ENCODE results near the gene MTFR2.
A peak's percentile ranks its signal among the peaks of the same experiment; 100 is the strongest.

The MTFR2 gene

DNA sequence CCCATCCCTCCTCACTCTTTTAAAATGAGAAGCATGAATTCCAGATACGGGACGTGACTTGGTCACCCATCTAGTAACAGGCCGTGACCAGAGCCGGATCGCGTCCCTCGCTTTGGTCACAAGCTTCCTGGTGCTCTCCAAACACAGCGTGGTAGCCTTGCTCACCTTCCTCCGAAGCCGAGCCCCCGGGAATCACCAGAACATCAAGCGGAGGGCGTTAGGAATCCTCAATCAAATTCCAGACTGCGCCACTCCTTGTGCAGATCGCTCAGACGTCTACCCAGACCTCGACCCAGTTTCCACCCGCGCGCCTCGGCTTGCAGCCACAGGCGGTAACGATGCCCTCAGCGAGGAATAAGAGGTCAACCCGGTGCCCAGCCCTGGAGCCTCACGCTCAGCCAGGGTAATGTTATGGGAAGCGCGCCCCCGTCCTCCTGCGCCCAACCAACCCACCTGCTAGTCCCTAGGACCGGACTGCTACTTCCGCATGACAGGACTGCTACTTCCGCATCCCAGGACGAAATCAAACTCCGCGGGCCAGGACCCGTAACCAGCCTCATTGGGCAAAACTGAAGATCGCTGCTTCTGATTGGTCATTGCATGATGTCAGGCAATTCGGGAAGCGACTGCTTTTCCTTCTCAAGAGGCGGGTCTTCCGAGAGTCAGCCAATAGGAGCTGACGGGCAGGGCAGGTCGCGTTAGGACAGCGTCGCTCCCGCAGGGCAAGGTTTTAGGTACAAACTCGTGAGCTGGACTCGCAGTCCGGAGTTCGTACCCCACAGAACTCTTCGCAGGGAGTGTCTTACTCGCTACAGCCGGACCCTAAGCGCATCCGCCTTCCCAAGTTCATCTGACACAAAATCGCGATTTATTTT, at the start of gene MTFR2:
MTFR2 (minus strand) TSS at position 501 of the 875 bp plus-strand sequence. CDS start 1,212 bp downstream, outside the sequence.
- peak; percentile 82 to 94 for DNase-seq

DNA sequence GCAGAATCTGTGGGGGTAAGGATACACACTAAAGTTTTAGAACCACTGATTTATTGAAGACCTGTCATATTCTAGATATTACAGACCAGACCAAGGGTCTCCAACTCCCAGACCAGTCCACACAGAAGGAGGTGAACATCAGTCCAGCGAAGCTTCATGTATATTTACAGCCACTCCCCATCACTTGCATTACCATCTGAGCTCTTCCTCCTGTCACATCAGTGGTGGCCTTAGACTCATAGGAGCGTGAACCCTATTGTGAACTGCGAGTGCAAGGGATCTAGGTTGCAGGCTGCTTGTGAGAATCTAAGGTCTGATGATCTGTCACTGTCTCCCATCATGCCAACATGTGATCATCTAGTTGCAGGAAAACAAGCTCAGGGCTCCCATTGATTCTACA, 44.5 kb upstream of the MTFR2 start:
- DNase-seq: no peak

DNA sequence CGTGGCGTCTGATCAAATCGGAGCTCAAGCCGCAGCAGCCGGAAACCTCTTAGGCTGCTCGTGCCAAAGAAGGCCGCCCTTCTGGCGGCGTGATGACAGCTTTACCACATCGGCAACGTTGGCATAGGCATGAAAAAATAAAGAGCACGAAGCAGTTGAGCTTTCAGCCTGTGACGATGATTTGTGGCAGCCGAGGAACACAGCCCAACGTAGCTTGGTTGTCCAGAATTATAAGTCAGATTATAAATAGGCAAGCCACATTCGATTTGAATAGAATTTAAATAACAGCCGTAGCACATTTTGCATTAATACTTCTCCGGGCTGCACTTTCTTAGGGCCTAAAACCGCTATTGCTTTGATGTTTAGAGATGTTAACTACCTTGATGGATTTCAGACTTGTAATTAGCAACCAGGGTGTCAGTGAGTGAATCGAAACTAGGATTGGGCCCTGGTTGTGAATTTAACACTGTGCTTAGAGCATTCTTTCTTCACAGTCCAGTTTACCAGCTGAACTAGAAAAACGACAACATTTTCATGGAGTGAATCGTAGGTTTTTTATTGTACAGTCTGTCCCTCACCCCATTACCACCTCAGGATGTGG, 40.4 kb upstream of the MTFR2 start:
- DNase-seq: peak in 1 of 2 experiments; percentile 79

DNA sequence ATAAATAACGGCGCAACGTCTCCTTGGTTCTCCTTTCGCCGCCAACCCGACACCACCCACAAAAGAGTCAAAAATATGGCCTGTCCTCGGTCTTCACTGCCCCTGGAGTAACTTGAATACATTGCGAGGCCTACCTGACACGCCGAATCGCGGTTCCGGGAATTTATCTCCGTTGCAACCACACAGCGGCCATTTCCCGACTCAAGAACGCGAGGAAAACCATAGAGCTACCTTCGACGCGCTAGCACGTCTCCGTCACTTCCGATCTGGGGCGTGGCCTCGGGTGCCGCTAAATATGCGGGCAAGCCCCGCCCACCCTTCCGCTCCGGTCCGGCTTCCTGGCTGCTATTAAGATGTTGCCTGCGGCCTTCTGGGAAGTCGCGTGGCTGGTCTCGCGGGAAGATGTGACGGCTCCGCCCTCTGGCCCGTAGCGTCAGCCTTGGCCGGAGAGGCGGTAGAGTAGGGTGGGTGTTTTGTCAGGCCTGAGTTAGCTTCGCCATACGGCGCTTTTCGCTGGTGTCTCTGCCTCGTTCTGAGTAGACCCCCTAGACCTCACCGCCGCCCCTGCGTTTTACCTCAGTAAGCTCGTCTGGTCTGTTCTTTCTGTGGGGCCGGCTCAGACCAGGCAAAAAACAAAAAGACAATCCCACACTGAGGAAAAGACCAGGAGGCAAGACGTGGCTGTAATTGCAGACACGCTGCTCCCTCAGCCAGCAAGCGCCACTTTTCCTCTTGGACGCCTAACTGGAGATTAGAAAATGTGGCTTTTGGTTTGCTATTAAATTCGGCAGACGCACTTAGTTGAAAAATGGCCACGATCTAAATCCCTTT, 39.7 kb upstream of the MTFR2 start, which contains the start of gene BCLAF1:
BCLAF1 (minus strand) TSS at position 268 of the 831 bp plus-strand sequence. CDS start 9,980 bp downstream, outside the sequence.
- peak; percentile 96 to 97 for DNase-seq

DNA sequence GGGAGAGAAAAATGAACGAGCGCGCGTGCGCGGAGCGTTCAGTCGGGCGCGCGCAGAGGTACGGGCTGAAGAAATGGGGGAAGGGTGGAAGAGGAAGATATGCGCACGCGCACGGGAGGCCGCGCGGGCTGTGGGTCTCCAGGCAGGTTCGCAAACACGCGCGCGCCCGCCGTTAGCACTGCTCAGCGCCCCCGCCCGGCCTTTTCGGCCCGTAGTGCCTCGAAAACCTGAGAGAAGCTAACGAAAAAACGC, 39.1 kb upstream of the MTFR2 start:
- peak; percentile 69 to 73 for DNase-seq

DNA sequence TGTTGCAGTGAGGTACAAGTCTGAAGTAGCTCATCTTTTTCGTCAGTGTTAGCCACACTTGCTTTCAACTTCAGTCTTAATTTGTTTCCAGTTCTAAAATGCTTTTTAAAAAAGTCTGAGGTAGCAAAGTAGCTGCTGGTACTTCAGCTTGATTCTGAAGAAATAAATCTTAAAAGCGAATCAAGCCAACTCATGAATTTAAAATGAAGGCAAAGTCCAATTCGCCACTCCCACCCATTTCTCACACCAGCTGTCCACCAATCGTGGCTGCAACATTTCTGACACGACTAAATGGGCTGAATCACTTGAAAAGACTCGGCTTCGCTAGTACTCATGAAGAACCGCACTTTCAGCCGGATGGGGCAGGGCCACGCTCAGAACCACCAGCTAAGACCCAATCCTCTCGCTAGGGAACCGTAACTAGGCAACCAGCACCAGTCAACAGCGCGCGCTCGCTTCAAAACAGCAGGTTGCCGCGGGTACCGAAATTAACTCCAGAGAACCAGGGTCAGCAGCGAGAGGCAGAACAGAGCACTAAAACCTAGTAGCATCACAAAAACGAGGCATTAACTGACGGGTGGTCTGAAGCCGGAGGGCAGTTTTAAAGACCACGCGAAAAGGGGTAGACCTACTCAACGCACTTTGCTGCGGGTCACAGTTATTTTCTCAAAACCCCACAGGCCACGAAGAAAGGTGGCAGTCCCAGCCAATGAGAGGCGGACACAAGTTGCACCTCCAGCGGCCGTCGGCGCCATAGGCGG, 38.6 kb upstream of the MTFR2 start:
- peak; percentile 42 to 54 for DNase-seq

DNA sequence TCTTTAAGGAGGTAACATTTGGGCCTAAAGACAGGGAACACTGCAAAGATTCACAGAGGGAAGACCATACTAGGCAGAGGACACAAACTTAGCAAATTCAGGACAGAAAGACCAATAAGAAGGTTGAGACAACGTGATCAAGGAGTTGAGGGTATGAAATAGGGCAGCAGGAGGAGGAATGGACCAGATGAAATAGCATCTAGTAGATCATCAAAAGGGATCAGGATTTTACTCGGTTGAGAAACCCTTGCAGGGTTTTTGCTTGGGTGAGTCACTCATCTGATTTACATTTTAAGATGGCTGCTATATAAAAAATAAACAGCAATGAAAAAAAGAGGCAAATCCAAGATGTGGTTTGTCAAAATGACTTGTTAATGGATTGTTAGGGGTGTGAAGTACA, 34.8 kb upstream of the MTFR2 start:
- DNase-seq: no peak

DNA sequence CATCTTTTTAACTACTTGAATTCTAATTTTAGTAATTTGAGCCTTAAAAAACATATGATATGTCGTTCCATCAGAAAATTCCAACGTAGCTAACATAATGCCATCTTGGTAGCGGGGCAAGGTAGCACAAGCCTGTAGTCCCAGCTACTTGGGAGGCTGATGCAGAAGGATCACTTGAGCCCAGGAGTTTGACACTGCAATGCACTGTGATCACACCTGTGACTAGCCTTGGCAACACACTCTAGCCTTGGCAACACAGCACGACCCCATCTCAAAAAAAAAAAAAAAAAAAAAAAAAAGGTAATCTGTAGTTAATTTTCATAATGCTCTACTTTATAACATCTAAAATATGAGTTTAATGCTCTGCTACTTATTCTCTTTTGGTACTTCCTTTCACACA, 32.8 kb upstream of the MTFR2 start:
- DNase-seq: no peak

DNA sequence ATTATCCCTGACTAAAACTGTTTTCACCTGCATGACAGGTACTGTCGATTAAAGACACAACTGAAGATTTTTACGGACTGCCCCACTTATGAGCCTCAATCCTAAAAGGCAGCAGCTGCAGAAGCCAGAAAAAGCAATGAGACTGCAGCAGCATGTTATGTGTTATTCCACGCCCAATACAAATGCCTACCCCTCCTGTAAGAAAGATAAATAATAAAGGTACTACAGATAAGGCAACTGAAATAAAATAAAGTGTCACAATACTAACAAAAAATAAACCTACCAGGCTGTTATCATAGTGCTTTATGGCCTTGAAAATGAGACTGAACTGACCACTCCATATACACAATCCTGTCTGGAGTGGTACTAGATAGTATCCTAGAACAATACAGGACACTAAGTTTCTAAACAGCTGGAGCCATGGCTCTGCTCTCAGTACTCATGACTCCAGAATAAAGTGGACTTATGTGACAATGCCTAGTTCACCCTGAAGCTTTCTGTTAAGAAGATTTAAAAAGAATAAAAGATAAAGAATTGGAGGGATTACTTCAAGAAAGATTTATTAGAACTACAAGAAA, 30.0 kb upstream of the MTFR2 start:
- DNase-seq: no peak

DNA sequence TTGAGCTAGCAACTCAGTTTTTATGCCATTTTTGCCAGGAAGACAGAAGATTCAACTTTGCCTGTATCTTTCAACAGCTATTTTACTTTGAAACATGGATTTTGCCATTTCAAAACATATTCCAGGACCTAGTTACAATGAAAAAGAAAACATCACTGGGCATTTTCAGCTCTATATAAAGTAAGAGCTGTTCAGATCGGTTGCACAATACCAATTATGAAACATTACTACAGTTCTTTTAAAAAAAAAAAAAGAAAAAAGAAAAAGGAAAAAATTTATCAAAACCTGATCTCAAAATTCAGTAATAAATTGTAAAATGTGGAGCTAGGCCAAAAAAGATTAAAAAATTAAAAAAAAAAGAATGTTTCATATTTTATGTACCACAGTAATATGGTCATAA, 24.0 kb upstream of the MTFR2 start:
- no peak for DNase-seq

DNA sequence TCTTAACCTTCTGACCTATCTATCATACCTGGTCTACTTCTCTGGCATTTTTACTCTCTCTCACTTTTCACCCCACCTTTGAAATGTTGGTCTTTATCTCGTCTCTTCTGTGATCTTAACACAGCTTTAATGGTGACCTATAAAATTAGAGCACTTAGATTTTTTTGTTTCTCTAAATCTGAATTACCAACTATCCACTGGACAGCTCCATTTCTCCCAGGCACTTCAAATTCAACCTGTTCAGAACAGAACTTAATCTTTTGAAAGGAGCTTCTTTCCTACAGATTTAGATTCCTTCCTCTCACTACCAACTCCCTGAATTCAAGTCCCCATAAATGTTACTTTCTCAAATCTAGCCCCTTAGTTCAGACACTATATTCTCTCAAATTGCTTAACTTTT, 15.0 kb upstream of the MTFR2 start:
- DNase-seq: no peak

DNA sequence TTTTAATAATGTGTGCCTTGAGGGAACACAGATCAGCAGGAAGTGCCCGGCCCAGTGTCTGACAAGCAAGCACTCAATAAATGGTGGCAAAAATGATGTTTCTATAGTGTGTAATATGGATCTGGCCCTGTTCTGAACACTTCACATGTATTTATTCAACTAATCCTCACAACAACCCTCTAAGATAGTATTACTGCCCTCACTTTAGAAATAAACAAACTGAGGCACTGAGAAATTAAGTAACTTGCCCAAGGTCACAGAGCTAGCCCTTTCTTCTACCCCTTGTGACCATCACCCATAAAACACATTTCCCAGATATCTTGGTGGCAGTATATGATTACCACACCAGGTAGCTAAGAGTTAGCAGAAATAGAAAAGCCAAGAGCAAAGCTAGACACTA, 12.8 kb upstream of the MTFR2 start:
- no peak for DNase-seq

DNA sequence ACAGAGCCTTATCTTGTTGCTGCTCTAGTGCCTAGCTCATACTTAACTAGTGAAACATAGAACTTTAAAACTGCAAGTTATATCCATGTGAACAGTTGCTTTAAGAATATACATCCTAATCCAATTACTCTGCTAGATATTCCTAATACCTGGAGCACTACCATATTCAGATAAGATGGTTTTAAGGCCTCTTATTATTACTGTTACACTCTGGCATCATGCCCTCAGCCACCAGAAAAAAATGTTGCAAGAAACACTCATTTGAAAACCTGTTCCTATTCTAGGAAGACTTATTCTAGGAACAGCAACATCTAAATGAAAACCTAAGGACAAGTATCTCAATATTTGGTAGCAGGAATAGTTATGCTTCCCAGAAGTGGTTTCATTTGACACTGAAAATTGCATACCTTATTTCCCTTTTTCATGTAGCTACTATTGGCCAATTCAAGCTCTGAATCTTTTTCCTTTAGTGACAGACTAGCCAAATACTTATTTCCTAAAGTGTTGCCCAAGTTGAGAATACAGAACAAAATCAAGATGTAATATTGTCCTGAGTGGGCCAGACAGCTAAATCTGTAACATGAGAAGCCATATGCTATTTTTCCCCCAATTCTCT, 4.8 kb upstream of the MTFR2 start:
- DNase-seq: no peak

DNA sequence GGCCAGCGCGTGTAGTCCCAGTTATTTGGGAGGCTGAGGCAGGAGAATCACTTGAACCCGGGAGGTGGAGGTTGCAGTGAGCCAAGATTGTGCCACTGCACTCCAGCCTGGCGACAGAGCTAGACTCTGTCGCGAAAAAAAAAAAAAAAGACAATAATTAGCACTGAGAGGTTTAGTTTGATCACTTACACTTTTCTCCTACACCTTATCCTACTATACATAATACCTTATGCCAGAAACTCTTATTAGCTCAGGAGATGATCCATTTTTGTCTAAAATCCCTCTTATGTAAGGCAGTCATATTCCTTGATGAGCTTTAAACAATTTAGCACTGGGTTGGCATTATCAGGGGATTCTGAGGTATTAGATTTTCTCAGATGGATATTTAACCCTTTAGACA, 3.6 kb upstream of the MTFR2 start:
- DNase-seq: no peak

DNA sequence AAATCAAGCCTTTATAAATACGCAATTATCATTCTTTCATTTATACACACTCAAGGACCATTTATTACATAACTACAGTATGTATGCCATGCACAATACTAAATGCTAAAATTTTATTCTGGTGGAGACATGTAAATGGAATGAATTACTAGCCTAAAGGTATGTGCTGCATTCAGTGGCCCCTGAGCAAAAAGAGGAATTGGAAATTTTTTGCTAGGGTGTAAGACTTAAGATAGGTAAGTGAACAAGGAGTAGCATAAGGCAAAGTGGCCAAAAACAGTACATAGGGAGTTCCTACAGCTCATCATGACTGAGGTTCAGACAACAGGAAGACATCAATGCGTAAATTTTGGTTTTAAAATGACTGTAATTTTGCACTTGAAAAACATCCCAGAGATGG, 2.3 kb upstream of the MTFR2 start:
- DNase-seq: no peak

DNA sequence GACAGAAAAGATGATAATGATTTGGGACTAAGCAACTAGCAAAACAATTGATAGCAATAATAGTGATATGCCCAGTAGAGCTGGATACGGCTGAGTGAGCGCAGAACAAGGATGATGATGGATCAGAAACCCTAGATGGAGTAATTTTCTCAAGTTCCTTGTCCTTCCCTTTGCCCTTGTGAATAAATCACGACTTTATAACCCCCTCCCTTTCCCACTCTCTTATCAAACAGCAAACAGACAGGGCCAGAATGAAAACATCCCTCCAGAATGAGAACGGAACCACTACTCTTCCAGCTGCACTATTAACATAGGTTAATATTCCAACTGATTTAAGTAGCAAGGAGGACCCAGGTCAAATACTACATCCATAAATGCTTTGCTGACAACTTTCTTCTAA, 1.3 kb upstream of the MTFR2 start:
- no peak for DNase-seq

DNA sequence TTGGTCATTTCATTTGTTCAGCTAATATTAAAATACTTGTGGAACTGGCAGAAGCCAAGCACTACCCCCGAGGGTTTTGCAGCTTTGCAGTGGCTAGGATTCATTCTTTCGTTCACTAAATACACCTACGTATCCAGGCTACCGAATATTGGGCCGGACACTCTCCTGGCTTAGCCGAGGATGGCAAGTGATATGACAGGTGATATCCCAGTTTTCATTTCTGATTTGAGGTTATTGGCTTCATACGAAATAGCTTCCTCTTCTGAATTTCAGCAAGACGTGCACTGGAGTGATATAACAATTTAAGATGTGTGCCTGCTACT, 536 bp upstream of the MTFR2 start:
- no peak for DNase-seq

DNA sequence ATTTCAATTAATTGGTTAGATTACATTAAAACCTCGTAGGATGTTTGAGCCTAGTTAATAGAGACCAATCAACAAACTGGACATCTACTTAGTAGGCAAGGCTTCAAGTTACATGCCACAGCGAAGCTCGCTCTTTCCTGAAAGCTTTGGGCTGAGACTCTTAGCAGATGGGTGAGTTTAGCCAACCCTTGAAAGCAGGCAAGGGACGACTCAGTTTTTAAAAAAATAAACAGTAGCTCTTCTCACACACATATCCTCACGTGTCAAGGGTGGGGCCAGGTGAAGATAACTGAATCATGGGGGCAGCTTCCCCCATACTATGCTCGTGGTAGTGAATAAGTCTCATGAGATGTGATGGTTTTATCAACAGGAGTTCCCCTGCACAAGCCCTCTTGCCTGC, 775 bp downstream of the MTFR2 start:
- no peak for DNase-seq

DNA sequence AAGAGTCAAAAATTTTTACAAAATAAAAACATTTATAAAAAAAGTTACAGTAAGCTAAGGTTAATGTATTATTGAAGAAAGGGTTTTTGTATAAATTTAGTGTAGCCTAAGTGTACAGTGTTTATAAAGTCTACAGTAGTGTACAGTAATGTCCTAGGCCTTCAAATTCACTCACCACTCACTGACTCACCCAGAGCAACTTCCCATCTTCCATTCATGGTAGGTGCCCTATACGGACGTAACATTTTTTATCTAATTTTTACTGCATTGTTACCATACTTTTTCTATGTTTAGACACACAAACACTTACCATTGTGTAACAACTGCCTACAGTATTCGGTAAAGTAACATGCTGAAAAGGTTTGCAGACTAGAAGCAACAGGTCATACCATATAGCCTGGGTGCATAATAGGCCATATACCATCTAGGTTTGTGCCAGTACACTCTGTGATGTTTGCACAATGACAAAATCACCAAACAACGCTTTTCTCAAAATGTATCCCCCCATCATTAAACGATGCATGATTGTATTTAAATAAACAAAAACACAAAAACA, 6.0 kb downstream of the MTFR2 start:
- DNase-seq: no peak

DNA sequence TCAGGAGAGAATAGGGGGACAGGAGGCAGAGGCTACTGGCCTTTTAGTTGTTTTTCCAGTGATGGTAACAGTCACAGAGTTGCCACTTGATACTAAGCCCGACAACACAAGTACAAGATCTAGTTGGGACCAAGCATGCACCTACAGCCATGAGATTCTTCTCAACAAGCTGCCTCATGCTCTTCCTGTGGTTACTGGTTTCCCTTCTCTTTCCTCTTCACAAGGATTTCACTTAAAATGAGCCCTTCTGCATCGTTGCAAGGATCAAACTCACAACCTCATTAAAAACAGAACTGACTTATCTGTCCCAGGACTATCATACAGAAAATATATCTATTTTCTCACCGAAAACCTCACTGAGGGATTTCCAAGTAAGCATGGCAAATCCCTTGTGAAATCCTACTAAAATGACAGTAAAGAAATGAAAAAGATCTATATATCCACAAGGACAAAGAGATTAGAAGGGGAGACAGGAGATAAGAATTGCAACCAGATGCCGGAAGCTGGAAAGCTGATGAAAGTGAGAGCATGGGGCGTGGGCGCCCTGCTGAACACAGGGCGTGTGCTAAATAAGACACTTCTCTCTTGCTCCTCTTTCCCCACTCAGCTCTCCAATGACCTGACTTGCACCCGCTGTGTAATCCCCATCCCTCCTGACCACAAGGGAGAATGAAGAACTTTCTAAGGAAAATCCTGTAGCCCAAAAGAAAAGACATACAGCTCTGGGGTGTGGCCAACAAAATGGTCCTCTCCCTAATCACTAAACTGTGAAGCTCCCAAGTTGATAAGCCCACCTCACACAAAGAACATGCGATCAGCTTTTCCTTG, 13.4 kb downstream of the MTFR2 start:
- no peak for DNase-seq

DNA sequence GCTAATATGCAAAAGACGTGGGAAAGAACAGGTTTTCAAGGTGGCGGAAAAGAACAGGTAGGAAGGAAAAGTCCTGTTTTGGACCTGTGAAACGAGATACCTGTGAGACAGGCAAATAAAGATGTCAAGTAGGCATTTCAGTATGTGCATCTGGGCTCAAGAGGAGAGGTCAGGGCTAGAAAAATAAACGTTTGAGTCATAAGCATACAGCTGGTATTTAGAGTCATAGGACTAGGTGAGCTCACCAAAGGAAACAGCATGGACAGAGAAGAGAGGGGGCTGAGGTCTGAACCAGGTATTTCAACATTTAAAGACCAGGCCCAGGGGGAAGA, 14.9 kb downstream of the MTFR2 start:
- DNase-seq: no peak

All from NCI-H187 (cell line).